Naive B cell (primary cell): ENCODE measurements around the gene ZNF174. TPM values are rescaled to one million over a fixed set of nuclear protein-coding genes. Genes with fewer than 3 reads are reported as not detected.

ENCODE experiments used
- ATAC-seq, 2 donors: fragments of 150-1000 bp; cut with Tn5 transposase; 2 replicates each; pipeline ENCODE4 v1.10.0; 2021; ENCODE audit warnings: low read depth in 2 of 2, mild to moderate bottlenecking in 2 of 2, moderate library complexity in 2 of 2
- DNase-seq: peaks from one replicate; pipeline ENCODE4 v3.0.0; 2022
- H3K27ac Mint-ChIP-seq, 6 donors: one replicate each; pipeline ENCODE4 v1.8.0; 2020 to 2022; ENCODE audit warnings: mild to moderate bottlenecking in 6 of 6, mixed read lengths in 6 of 6, moderate library complexity in 5 of 6, inconsistent platforms in 2 of 6
- H3K27me3 Mint-ChIP-seq, 3 donors: one replicate each; pipeline ENCODE4 v1.8.0; 2021 to 2022; ENCODE audit warnings: mixed read lengths in 3 of 3, mild to moderate bottlenecking in 1 of 3
- H3K36me3 Mint-ChIP-seq, 2 donors: one replicate each; pipeline ENCODE4 v1.8.0; 2020 to 2022; ENCODE audit warnings: mixed read lengths in 2 of 2, inconsistent platforms in 1 of 2, mild to moderate bottlenecking in 1 of 2
- H3K4me1 Mint-ChIP-seq, 3 donors: one replicate each; pipeline ENCODE4 v1.8.0; 2020 to 2022; ENCODE audit warnings: mixed read lengths in 3 of 3, inconsistent platforms in 1 of 3, mild to moderate bottlenecking in 1 of 3, moderate library complexity in 1 of 3
- H3K4me3 Mint-ChIP-seq, 8 donors: one replicate each; pipeline ENCODE4 v1.8.0; 2020 to 2022; ENCODE audit warnings: mild to moderate bottlenecking in 8 of 8, mixed read lengths in 8 of 8, moderate library complexity in 8 of 8, inconsistent platforms in 2 of 8
- H3K9me3 Mint-ChIP-seq, 7 donors: one replicate each; pipeline ENCODE4 v1.8.0; 2020 to 2022; ENCODE audit warnings: mixed read lengths in 7 of 7, mild to moderate bottlenecking in 5 of 7, inconsistent platforms in 2 of 7, moderate library complexity in 1 of 7
- polyA plus RNA-seq, 6 donors: library from polyadenylated mRNA; unstranded; fragments of 300-500 nt; fragmentation: Illumina TruSeq; gene quantifications; one replicate each; pipeline ENCODE4 v1.2.3, GENCODE V29; 2021; ENCODE audit warnings: low read depth in 6 of 6

ZNF174 gene
- polyA plus RNA-seq, 6 donors from 2014 or later = 6.4 to 14.2 (median 8.9) TPM; not detected in 1

GRCh38 chr16:3454631-3455147 lies 53.7 kb downstream of the ZNF174 start:
- peaks cover 0 to 6% (median 0%) of the 10 kb centered on the region in 3 donors for H3K27me3 Mint-ChIP-seq
- ATAC-seq (no peak), DNase-seq (no peak)
- peak overlapping the region in 2 of 6 donors; percentile 3 to 76 for H3K27ac Mint-ChIP-seq
- peak overlapping the region in 4 of 8 donors; percentile 6 to 71 (median 50) for H3K4me3 Mint-ChIP-seq
- H3K4me1 Mint-ChIP-seq = peaks cover 17 to 34% (median 23%) of the 10 kb centered on the region in 3 donors
- H3K9me3 Mint-ChIP-seq = no peaks in the 10 kb centered on the region
- H3K36me3 Mint-ChIP-seq = no peaks in the 10 kb centered on the region

- Mint-ChIP-seq H3K9me3 (no peaks in the 10 kb centered on the region), H3K27me3 (no peaks in the 10 kb centered on the region), H3K27ac (peak overlapping the region; percentile 54 to 93 (median 84)), H3K4me3 (peak overlapping the region; percentile 76 to 92 (median 86)), H3K36me3 (no peaks in the 10 kb centered on the region), H3K4me1 (peaks cover 37 to 58% (median 44%) of the 10 kb centered on the region in 3 donors)
- ATAC-seq (peak; percentile 89 to 90), DNase-seq (peak; percentile 93)
Measured at GRCh38 chr16:3457434-3458252, 56.6 kb downstream of the ZNF174 start.

GRCh38 chr16:3458278-3458851 lies 57.4 kb downstream of the ZNF174 start:
- H3K4me3 Mint-ChIP-seq = peak overlapping the region; percentile 82 to 96 (median 90)
- H3K9me3 Mint-ChIP-seq = no peaks in the 10 kb centered on the region
- peak overlapping the region; percentile 85 to 94 (median 89) for H3K27ac Mint-ChIP-seq
- ATAC-seq = no peak
- no peaks in the 10 kb centered on the region for H3K27me3 Mint-ChIP-seq
- no peaks in the 10 kb centered on the region for H3K36me3 Mint-ChIP-seq
- peaks cover 37 to 60% (median 44%) of the 10 kb centered on the region in 3 donors for H3K4me1 Mint-ChIP-seq
- DNase-seq = no peak

- Mint-ChIP-seq H3K36me3 (no peaks in the 10 kb centered on the region), H3K4me3 (peak overlapping the region; percentile 82 to 96 (median 90)), H3K4me1 (peaks cover 37 to 63% (median 44%) of the 10 kb centered on the region in 3 donors), H3K27ac (peak overlapping the region; percentile 85 to 94 (median 89)), H3K9me3 (no peaks in the 10 kb centered on the region), H3K27me3 (no peaks in the 10 kb centered on the region)
- ATAC-seq = no peak
- DNase-seq = no peak
Measured at GRCh38 chr16:3458852-3459361, 57.9 kb downstream of the ZNF174 start.

Other genes with a start within 250 kb of the ZNF174 start
- gene OR1F1, start 213.0 kb upstream of the ZNF174 start, polyA plus RNA-seq = not detected
- 10 to 100 TPM in 4 of 6 donors, 1 to 10 TPM in 2; 5.4 to 13.8 (median 11.0) TPM for gene ZNF200, start 166.1 kb upstream of the ZNF174 start, polyA plus RNA-seq
- gene MEFV, start 144.6 kb upstream of the ZNF174 start, polyA plus RNA-seq = under 1 TPM in 1 of 6 donors, not detected in 5; 0.25 TPM
- gene ZNF263, start 117.7 kb upstream of the ZNF174 start, polyA plus RNA-seq = 10 to 100 TPM; 39.8 to 65.5 (median 51.6) TPM
- 1 to 10 TPM in 5 of 6 donors, under 1 TPM in 1; 0.52 to 9.7 (median 6.0) TPM for gene TIGD7, start 95.8 kb upstream of the ZNF174 start, polyA plus RNA-seq
- gene ZNF75A, start 95.7 kb upstream of the ZNF174 start, polyA plus RNA-seq = 10 to 100 TPM; 22.4 to 59.6 (median 30.6) TPM
- 1 to 10 TPM in 3 of 6 donors, under 1 TPM in 2, not detected in 1; 0.20 to 1.9 (median 1.0) TPM for gene OR2C1, start 45.3 kb upstream of the ZNF174 start, polyA plus RNA-seq
- 10 to 100 TPM; 11.2 to 33.3 (median 14.9) TPM for gene ZSCAN32, start 211 bp upstream of the ZNF174 start, polyA plus RNA-seq
- 1 to 10 TPM in 5 of 6 donors, under 1 TPM in 1; 0.78 to 3.2 (median 2.3) TPM for gene ZNF597, start 42.3 kb downstream of the ZNF174 start, polyA plus RNA-seq
- gene NAA60, start 42.5 kb downstream of the ZNF174 start, polyA plus RNA-seq = 10 to 100 TPM; 17.0 to 48.8 (median 31.5) TPM
- gene C16orf90, start 94.3 kb downstream of the ZNF174 start, polyA plus RNA-seq = not detected
- 10 to 100 TPM in 5 of 6 donors, 1 to 10 TPM in 1; 7.4 to 12.5 (median 11.3) TPM for gene CLUAP1, start 99.8 kb downstream of the ZNF174 start, polyA plus RNA-seq
- gene NLRC3, start 176.2 kb downstream of the ZNF174 start, polyA plus RNA-seq = 10 to 100 TPM in 4 of 6 donors, 1 to 10 TPM in 2; 7.9 to 20.8 (median 11.2) TPM
- 1 to 10 TPM in 1 of 6 donors, under 1 TPM in 5; 0.29 to 1.6 (median 0.74) TPM for gene SLX4, start 210.4 kb downstream of the ZNF174 start, polyA plus RNA-seq